T-cell (primary cell): Measurements from ENCODE around the gene CNTNAP5. TPM values are rescaled to one million over a fixed set of nuclear protein-coding genes. Genes with fewer than 3 reads are reported as not detected.

Source experiments
- ATAC-seq, 4 experiments: fragments of 200-7000 bp in 3 of 4; fragments of 150-1000 bp in 1 of 4; cut with Tn5 transposase; replicated peaks in 1 of 4; 1 replicate in 3 of 4; 2 replicates in 1 of 4; pipeline ENCODE4 v1.10.0; 2021; ENCODE audit warnings: moderate library complexity in 3 of 4, mild to moderate bottlenecking in 2 of 4, moderate number of reproducible peaks in 1 of 4
- CTCF ChIA-PET, 2 donors: fragments of 300-600 bp; sonication (Branson Sonifier 250); formaldehyde crosslinking; loops; one replicate each; lab custom pipeline; 2022; ENCODE audit warnings: antibody characterized with exemption in 2 of 2; lab: Charles Lee
- POLR2A ChIA-PET, 2 donors: fragments of 300-600 bp; sonication (Branson Sonifier 250); formaldehyde crosslinking; loops; one replicate each; lab custom pipeline; 2022; ENCODE audit warnings: antibody characterized with exemption in 2 of 2; lab: Charles Lee
- DNase-seq, 35 experiments: peaks; one replicate each; pipeline versions ENCODE4 v3.0.0 to v3.0.0-alpha.2; 2013 to 2023
- H3K27ac ChIP-seq: one replicate; pipeline ENCODE4 v1.5.1; 2013; ENCODE audit warnings: low read length
- H3K27me3 ChIP-seq, 2 experiments: replicated peaks in 1 of 2; 1 replicate in 1 of 2; 2 replicates in 1 of 2; pipeline versions ENCODE4 v1.6.1 to v1.7.0; 2013; ENCODE audit warnings: low read length in 1 of 2, mixed read lengths in 1 of 2; ENCODE audit not compliant: control insufficient read depth in 2 of 2, insufficient read depth in 2 of 2; ENCODE audit errors: extremely low read depth in 1 of 2
- H3K36me3 ChIP-seq, 2 donors: 1 replicate in 1 of 2; 2 replicates in 1 of 2; pipeline versions ENCODE4 v1.6.1 to v1.7.0; 2013; ENCODE audit warnings: low read length in 1 of 2; ENCODE audit not compliant: control insufficient read depth in 2 of 2, insufficient read depth in 1 of 2; ENCODE audit errors: extremely low read depth in 1 of 2
- H3K4me1 ChIP-seq, 2 experiments: 1 replicate in 1 of 2; 2 replicates in 1 of 2; pipeline versions ENCODE4 v1.6.1 to v1.7.0; 2013; ENCODE audit warnings: low read length in 2 of 2, mixed read lengths in 1 of 2; ENCODE audit not compliant: insufficient read depth in 2 of 2, control insufficient read depth in 1 of 2; ENCODE audit errors: extremely low read depth in 1 of 2
- H3K4me3 ChIP-seq, 2 donors: 1 replicate in 1 of 2; 2 replicates in 1 of 2; pipeline versions ENCODE4 v1.5.1 to v1.7.0; 2013; ENCODE audit warnings: mild to moderate bottlenecking in 2 of 2, low read length in 1 of 2, moderate library complexity in 1 of 2; ENCODE audit not compliant: control insufficient read depth in 1 of 2; ENCODE audit errors: extremely low read depth in 1 of 2
- H3K9me3 ChIP-seq: 2 replicates; pipeline ENCODE4 v1.7.0; 2013
- H3K27ac Mint-ChIP-seq, 2 donors: one replicate each; pipeline ENCODE4 v1.8.0; 2020 to 2021; ENCODE audit warnings: mild to moderate bottlenecking in 2 of 2, mixed read lengths in 2 of 2
- H3K27me3 Mint-ChIP-seq, 2 donors: one replicate each; pipeline ENCODE4 v1.8.0; 2021 to 2022; ENCODE audit warnings: mixed read lengths in 2 of 2
- H3K36me3 Mint-ChIP-seq: one replicate; pipeline ENCODE4 v1.8.0; 2021; ENCODE audit warnings: mixed read lengths
- H3K4me1 Mint-ChIP-seq, 3 donors: one replicate each; pipeline ENCODE4 v1.8.0; 2020 to 2022; ENCODE audit warnings: mixed read lengths in 3 of 3, mild to moderate bottlenecking in 1 of 3
- H3K4me3 Mint-ChIP-seq, 3 donors: one replicate each; pipeline ENCODE4 v1.8.0; 2020 to 2022; ENCODE audit warnings: mild to moderate bottlenecking in 3 of 3, mixed read lengths in 3 of 3, moderate library complexity in 3 of 3
- H3K9me3 Mint-ChIP-seq, 3 donors: one replicate each; pipeline ENCODE4 v1.8.0; 2020 to 2022; ENCODE audit warnings: mixed read lengths in 3 of 3
- WGBS: methylation state at CpG from one replicate; pipeline ENCODE4 v1.1.5; 2013; ENCODE audit warnings: missing lambda C conversion rate; ENCODE audit not compliant: insufficient coverage; 5-methylcytosine and 5-hydroxymethylcytosine counted together
- total RNA-seq, 35 experiments: library from RNA in 6 of 35; stranded (reverse) in 6 of 35; fragments of 120-200 nt in 1 of 35; gene quantifications; one replicate each; pipeline versions ENCODE4 v1.2.1 to v1.2.4 and lab custom pipeline; 2013 to 2026

CNTNAP5 gene
- total RNA-seq, 5 donors from 2014 or later (not counting 1 experiment from before 2014, with no cell fraction given) = not detected

GRCh38 chr2:124533226-124533954 is 508.3 kb downstream of the CNTNAP5 start:
- no peak for DNase-seq
- Histone ChIP-seq H3K27me3 (no peaks in the 10 kb centered on the region), H3K36me3 (no peaks in the 10 kb centered on the region), H3K9me3 (no peaks in the 10 kb centered on the region), H3K27ac (no peak overlapping the region), H3K4me1 (no peaks in the 10 kb centered on the region), H3K4me3 (no peak overlapping the region)
- 71% methylated on average over 2 of the region's 7 CpGs for WGBS
- no peak overlapping the region for H3K4me3 Mint-ChIP-seq
- H3K9me3 Mint-ChIP-seq = peaks cover 3 to 18% (median 7%) of the 10 kb centered on the region in 3 donors
- no peak for ATAC-seq
- ChIA-PET POLR2A (no interaction called here), CTCF (no interaction called here)
- H3K36me3 Mint-ChIP-seq = no peaks in the 10 kb centered on the region
- no peaks in the 10 kb centered on the region for H3K27me3 Mint-ChIP-seq
- H3K27ac Mint-ChIP-seq = no peak overlapping the region
- H3K4me1 Mint-ChIP-seq = no peaks in the 10 kb centered on the region

GRCh38 chr2:124534028-124534427 is 508.9 kb downstream of the CNTNAP5 start:
- H3K4me3 Mint-ChIP-seq = no peak overlapping the region
- Histone ChIP-seq H3K4me3 (no peak overlapping the region), H3K36me3 (no peaks in the 10 kb centered on the region), H3K27me3 (no peaks in the 10 kb centered on the region), H3K27ac (no peak overlapping the region), H3K9me3 (no peaks in the 10 kb centered on the region), H3K4me1 (no peaks in the 10 kb centered on the region)
- WGBS = 100% methylated on average over 2 of the region's 2 CpGs
- no peak for ATAC-seq
- no peak for DNase-seq
- H3K4me1 Mint-ChIP-seq = no peaks in the 10 kb centered on the region
- no peaks in the 10 kb centered on the region for H3K27me3 Mint-ChIP-seq
- ChIA-PET POLR2A (no interaction called here), CTCF (no interaction called here)
- H3K9me3 Mint-ChIP-seq = peaks cover 3 to 18% (median 7%) of the 10 kb centered on the region in 3 donors
- H3K27ac Mint-ChIP-seq = no peak overlapping the region
- no peaks in the 10 kb centered on the region for H3K36me3 Mint-ChIP-seq

GRCh38 chr2:124535816-124536215 is 510.7 kb downstream of the CNTNAP5 start:
- ChIA-PET CTCF (no interaction called here), POLR2A (no interaction called here)
- Mint-ChIP-seq H3K27me3 (no peaks in the 10 kb centered on the region), H3K4me3 (no peak overlapping the region), H3K27ac (no peak overlapping the region), H3K9me3 (peaks cover 0 to 21% (median 10%) of the 10 kb centered on the region in 3 donors), H3K36me3 (no peaks in the 10 kb centered on the region), H3K4me1 (no peaks in the 10 kb centered on the region)
- Histone ChIP-seq H3K9me3 (no peaks in the 10 kb centered on the region), H3K27ac (no peak overlapping the region), H3K4me1 (no peaks in the 10 kb centered on the region), H3K36me3 (no peaks in the 10 kb centered on the region), H3K4me3 (no peak overlapping the region), H3K27me3 (no peaks in the 10 kb centered on the region)
- WGBS = no CpG with 5 or more reads among the region's 3 CpGs
- ATAC-seq (no peak), DNase-seq (no peak)

- Mint-ChIP-seq H3K36me3 (no peaks in the 10 kb centered on the region), H3K27me3 (no peaks in the 10 kb centered on the region), H3K9me3 (peaks cover 0 to 21% (median 10%) of the 10 kb centered on the region in 3 donors), H3K4me1 (no peaks in the 10 kb centered on the region), H3K27ac (no peak overlapping the region), H3K4me3 (no peak overlapping the region)
- CTCF ChIA-PET = no interaction called here
- ATAC-seq = no peak
- no peak overlapping the region for H3K4me3 ChIP-seq
- no peaks in the 10 kb centered on the region for H3K36me3 ChIP-seq
- DNase-seq = no peak
- H3K27ac ChIP-seq = no peak overlapping the region
- H3K9me3 ChIP-seq = no peaks in the 10 kb centered on the region
- no peaks in the 10 kb centered on the region for H3K4me1 ChIP-seq
- POLR2A ChIA-PET = no interaction called here
- 17% methylated on average over 2 of the region's 5 CpGs for WGBS
- no peaks in the 10 kb centered on the region for H3K27me3 ChIP-seq
Measured at GRCh38 chr2:124536591-124536990, 511.5 kb downstream of the CNTNAP5 start.

GRCh38 chr2:124538549-124538948 is 513.5 kb downstream of the CNTNAP5 start:
- Histone ChIP-seq H3K36me3 (no peaks in the 10 kb centered on the region), H3K4me1 (no peaks in the 10 kb centered on the region), H3K27me3 (no peaks in the 10 kb centered on the region), H3K27ac (no peak overlapping the region), H3K9me3 (no peaks in the 10 kb centered on the region), H3K4me3 (no peak overlapping the region)
- H3K36me3 Mint-ChIP-seq = no peaks in the 10 kb centered on the region
- ChIA-PET CTCF (no interaction called here), POLR2A (no interaction called here)
- H3K4me3 Mint-ChIP-seq = no peak overlapping the region
- H3K4me1 Mint-ChIP-seq = no peaks in the 10 kb centered on the region
- DNase-seq (no peak), ATAC-seq (no peak)
- no peaks in the 10 kb centered on the region for H3K27me3 Mint-ChIP-seq
- H3K9me3 Mint-ChIP-seq = peaks cover 5 to 22% (median 10%) of the 10 kb centered on the region in 3 donors
- no peak overlapping the region for H3K27ac Mint-ChIP-seq
- 100% methylated on average over 2 of the region's 2 CpGs for WGBS

GRCh38 chr2:124540805-124541204 is 515.7 kb downstream of the CNTNAP5 start:
- Mint-ChIP-seq H3K36me3 (no peaks in the 10 kb centered on the region), H3K27ac (no peak overlapping the region), H3K27me3 (no peaks in the 10 kb centered on the region), H3K4me3 (no peak overlapping the region), H3K4me1 (no peaks in the 10 kb centered on the region), H3K9me3 (peaks cover 4 to 12% (median 5%) of the 10 kb centered on the region in 3 donors)
- H3K9me3 ChIP-seq = no peaks in the 10 kb centered on the region
- ATAC-seq = no peak
- H3K4me3 ChIP-seq = no peak overlapping the region
- CTCF ChIA-PET = no interaction called here
- DNase-seq = no peak
- no peaks in the 10 kb centered on the region for H3K27me3 ChIP-seq
- no peaks in the 10 kb centered on the region for H3K4me1 ChIP-seq
- 61% methylated on average over 2 of the region's 3 CpGs for WGBS
- H3K36me3 ChIP-seq = no peaks in the 10 kb centered on the region
- POLR2A ChIA-PET = no interaction called here
- H3K27ac ChIP-seq = no peak overlapping the region
